OCI-LY3 (cell line): ENCODE data around the gene CSNK1G3.
"Not testable (repeated sequence)": the region's sequence is repeated elsewhere in the genome, so short reads cannot be mapped to it uniquely, and the experiment has no call there.

Source experiments
- H2AFZ ChIP-seq: fragments of 200-600, 300-600 bp; shearing (Covaris generic); 2 replicates; pipeline ENCODE4 v1.6.0; 2014; ENCODE audit warnings: antibody characterized with exemption, low read depth, low read length
- H3K27ac ChIP-seq: fragments of 200-600, 300-600 bp; sonication (generic); 2 replicates; pipeline ENCODE4 v1.5.1; 2014; ENCODE audit warnings: mild to moderate bottlenecking, low read length, moderate library complexity, mixed read lengths
- H3K27me3 ChIP-seq: fragments of 200-600, 300-600 bp; sonication (generic); 2 replicates; pipeline ENCODE4 v1.6.1; 2014; ENCODE audit warnings: low read depth, low read length, mixed read lengths
- H3K36me3 ChIP-seq: fragments of 200-600, 300-600 bp; sonication (generic); replicated peaks from 2 replicates; pipeline ENCODE3; 2014; ENCODE audit warnings: low read depth, low read length, mixed read lengths
- H3K4me1 ChIP-seq: fragments of 300-600, 200-600 bp; sonication (generic); 2 replicates; pipeline ENCODE4 v1.6.1; 2014; ENCODE audit warnings: low read length, mixed read lengths
- H3K4me2 ChIP-seq: fragments of 200-600, 300-600 bp; sonication (generic); 2 replicates; pipeline ENCODE4 v1.6.1; 2014; ENCODE audit warnings: low read length, mixed read lengths
- H3K4me3 ChIP-seq: fragments of 300-600, 200-600 bp; sonication (generic); 2 replicates; pipeline ENCODE4 v1.5.1; 2014; ENCODE audit warnings: antibody characterized with exemption, mild to moderate bottlenecking, low read length, moderate library complexity
- H3K79me2 ChIP-seq: fragments of 300-600, 200-600 bp; shearing (Covaris generic); 2 replicates; pipeline ENCODE4 v1.6.1; 2014; ENCODE audit warnings: mild to moderate bottlenecking, low read length, mixed read lengths
- H3K9ac ChIP-seq: fragments of 300-600, 200-600 bp; shearing (Covaris generic); 2 replicates; pipeline ENCODE4 v1.6.0; 2014; ENCODE audit warnings: mild to moderate bottlenecking, low read length, moderate library complexity
- H3K9me3 ChIP-seq: fragments of 200-600, 300-600 bp; shearing (Covaris generic); 2 replicates; pipeline ENCODE4 v1.6.1; 2014; ENCODE audit warnings: low read length, mixed read lengths; ENCODE audit not compliant: insufficient read depth
- H4K20me1 ChIP-seq: fragments of 200-600, 300-600 bp; sonication (generic); 2 replicates; pipeline ENCODE4 v1.6.1; 2016; ENCODE audit warnings: low read length, mixed read lengths; ENCODE audit not compliant: insufficient read depth
- CTCF ChIP-seq: fragments of 200-600, 300-600 bp; sonication (generic); IDR thresholded peaks from 2 replicates; pipeline ENCODE4 v1.5.1; 2014; ENCODE audit warnings: antibody characterized with exemption, low read length, low read depth
- EZH2phosphoT487 ChIP-seq: fragments of 200-600 bp; shearing (Covaris generic); IDR thresholded peaks from 2 replicates; pipeline ENCODE4 v1.6.1; 2018; ENCODE audit warnings: antibody characterized with exemption, mixed run types, low read depth

Gene CSNK1G3

GRCh38 chr5:123628860-123629544 lies 117.0 kb downstream of the CSNK1G3 start:
- Histone ChIP-seq H3K4me1 (no peaks in the 10 kb centered on the region), H3K36me3 (peaks cover 12% of the 10 kb centered on the region), H3K27ac (no peak overlapping the region), H2AFZ (no peak overlapping the region), H4K20me1 (no peaks in the 10 kb centered on the region), H3K27me3 (no peaks in the 10 kb centered on the region), H3K9me3 (peaks cover 8% of the 10 kb centered on the region; the same call in 1 of the 2 replicates), H3K79me2 (no peaks in the 10 kb centered on the region), H3K4me3 (no peak overlapping the region), H3K9ac (no peak overlapping the region), H3K4me2 (no peak overlapping the region)
- no peak for TF ChIP-seq EZH2phosphoT487
- no peak for TF ChIP-seq CTCF

- Histone ChIP-seq H3K9ac (no peak overlapping the region), H3K36me3 (no peaks in the 10 kb centered on the region), H2AFZ (no peak overlapping the region), H3K4me2 (no peak overlapping the region), H3K9me3 (no peaks in the 10 kb centered on the region), H3K4me3 (no peak overlapping the region), H4K20me1 (no peaks in the 10 kb centered on the region), H3K79me2 (no peaks in the 10 kb centered on the region), H3K27ac (no peak overlapping the region), H3K27me3 (no peaks in the 10 kb centered on the region), H3K4me1 (peaks cover 10% of the 10 kb centered on the region)
- no peak for TF ChIP-seq CTCF
- no peak for TF ChIP-seq EZH2phosphoT487
Measured at GRCh38 chr5:123636006-123636405, 124.0 kb downstream of the CSNK1G3 start.

- not testable (repeated sequence) for H3K79me2 ChIP-seq, H3K36me3 ChIP-seq, H3K27me3 ChIP-seq, H3K4me3 ChIP-seq, H2AFZ ChIP-seq, H3K9ac ChIP-seq, H3K4me2 ChIP-seq, H3K27ac ChIP-seq, H4K20me1 ChIP-seq, H3K9me3 ChIP-seq
- H3K4me1 ChIP-seq: peaks cover 10% of the 10 kb centered on the region
Measured at GRCh38 chr5:123637028-123637427, 125.1 kb downstream of the CSNK1G3 start.

GRCh38 chr5:123639244-123639643 lies 127.3 kb downstream of the CSNK1G3 start:
- Histone ChIP-seq H3K4me1 (peaks cover 10% of the 10 kb centered on the region), H4K20me1 (no peaks in the 10 kb centered on the region), H3K9me3 (no peaks in the 10 kb centered on the region), H3K27ac (no peak overlapping the region), H3K9ac (no peak overlapping the region), H2AFZ (no peak overlapping the region), H3K79me2 (no peaks in the 10 kb centered on the region), H3K36me3 (no peaks in the 10 kb centered on the region), H3K27me3 (no peaks in the 10 kb centered on the region), H3K4me2 (peak overlapping the region; percentile 11; the same call in 1 of the 2 replicates), H3K4me3 (no peak overlapping the region)
- no peak for TF ChIP-seq CTCF
- no peak for TF ChIP-seq EZH2phosphoT487
